22Rv1 (cell line): Measurements from ENCODE around the gene PHF20.
A peak's percentile ranks its signal among the peaks of the same experiment; 100 is the strongest.
"Not testable (repeated sequence)": the region's sequence is repeated elsewhere in the genome, so short reads cannot be mapped to it uniquely, and the experiment has no call there.

ENCODE experiments used
- H3K27ac ChIP-seq: fragments of 450-650 bp; 2 replicates; pipeline ENCODE4 v1.5.1; 2017
- CTCF ChIP-seq: fragments of 450-650 bp; IDR thresholded peaks from 2 replicates; pipeline ENCODE4 v1.5.1; 2017; ENCODE audit warnings: mild to moderate bottlenecking
- ZFX ChIP-seq: fragments of 450-650 bp; IDR thresholded peaks from 2 replicates; pipeline ENCODE4 v1.6.1; 2017; ENCODE audit warnings: antibody characterized with exemption, borderline replicate concordance

PHF20 gene

GRCh38 chr20:35743693-35744491 is 27.9 kb upstream of the PHF20 start:
- TF ChIP-seq ZFX (no peak), CTCF (no peak)
- peak overlapping the region; percentile 94 for H3K27ac ChIP-seq

- H3K27ac ChIP-seq, result peak overlapping the region; percentile 94
Measured at GRCh38 chr20:35744492-35744841, 27.3 kb upstream of the PHF20 start.

- H3K27ac ChIP-seq, result no peak overlapping the region
Measured at GRCh38 chr20:35750611-35751010, 21.2 kb upstream of the PHF20 start.

GRCh38 chr20:35756404-35756803 is 15.4 kb upstream of the PHF20 start:
- TF ChIP-seq ZFX, result no peak
- no peak for TF ChIP-seq CTCF
- no peak overlapping the region for H3K27ac ChIP-seq

More at GRCh38 chr20:35750611-35751010, 21.2 kb upstream of the PHF20 start:
- TF ChIP-seq CTCF, result no peak
- no peak for TF ChIP-seq ZFX

GRCh38 chr20:35757098-35757705 is 14.6 kb upstream of the PHF20 start:
- TF ChIP-seq ZFX, result no peak
- no peak for TF ChIP-seq CTCF
- no peak overlapping the region for H3K27ac ChIP-seq

- not testable (repeated sequence) for H3K27ac ChIP-seq
Measured at GRCh38 chr20:35761548-35761947, 10.3 kb upstream of the PHF20 start.

- no peak for TF ChIP-seq CTCF
- no peak for TF ChIP-seq ZFX
- no peak overlapping the region for H3K27ac ChIP-seq
Measured at GRCh38 chr20:35762461-35762860, 9.4 kb upstream of the PHF20 start.

- H3K27ac ChIP-seq, result not testable (repeated sequence)
Measured at GRCh38 chr20:35764936-35765335, 6.9 kb upstream of the PHF20 start.

GRCh38 chr20:35766843-35767242 is 5.0 kb upstream of the PHF20 start:
- TF ChIP-seq CTCF (no peak), ZFX (no peak)
- no peak overlapping the region for H3K27ac ChIP-seq
